ENCODE results near the gene CMYA5.

GRCh38 chr5:79728396-79728795 lies 38.8 kb downstream of the CMYA5 start:
- TF ChIP-seq CTCF (IDR thresholded peaks at IDR 0.05; ENCODE audit: poor library complexity) = no peak
- no peak for TF ChIP-seq EZH2phosphoT487 (IDR thresholded peaks at IDR 0.05; ENCODE audit: low read depth, severe bottlenecking, unreplicated experiment)
- TF ChIP-seq EZH2 (IDR thresholded peaks at IDR 0.05; ENCODE audit: borderline replicate concordance) = no peak
